ENCODE data around the gene NSUN2. TPM values are rescaled to one million over a fixed set of nuclear protein-coding genes. Genes with fewer than 3 reads are reported as not detected.

Gene NSUN2
- total RNA-seq, 1 donor from 2014 or later, result 78.8 TPM

- DNase-seq (ENCODE audit: low read depth) (no peak), FAIRE-seq (no peak)
- Histone ChIP-seq H3K36me3 (ENCODE audit: insufficient read depth, low read length) (peaks cover 2% of the 10 kb centered on the region), H3K4me1 (ENCODE audit: insufficient read depth, low read length) (no peaks in the 10 kb centered on the region), H3K4me2 (ENCODE audit: low read length) (no peak overlapping the region), H3K9me3 (ENCODE audit: insufficient read depth, low read depth, low read length) (no peaks in the 10 kb centered on the region), H4K20me1 (ENCODE audit: insufficient read depth, low read length) (no peaks in the 10 kb centered on the region), H3K27me3 (ENCODE audit: insufficient read depth, low read length) (no peaks in the 10 kb centered on the region), H3K4me3 (ENCODE audit: insufficient read depth, low read depth, low read length) (no peak overlapping the region), H3K79me2 (ENCODE audit: insufficient read depth, low read length) (no peaks in the 10 kb centered on the region), H3K9ac (ENCODE audit: low read length) (no peak overlapping the region), H3K27ac (ENCODE audit: low read depth, low read length) (no peak overlapping the region), H2AFZ (ENCODE audit: low read depth, low read length) (no peak overlapping the region)
- Mint-ChIP-seq H3K36me3 (ENCODE audit: low read depth, unreplicated experiment) (peaks cover 18% of the 10 kb centered on the region), H3K27ac (ENCODE audit: unreplicated experiment) (no peak overlapping the region), H3K9me3 (ENCODE audit: unreplicated experiment) (no peaks in the 10 kb centered on the region), H3K27me3 (ENCODE audit: low read depth, unreplicated experiment) (no peaks in the 10 kb centered on the region), H3K4me3 (ENCODE audit: unreplicated experiment) (no peak overlapping the region), H3K4me1 (ENCODE audit: low read depth, unreplicated experiment) (no peaks in the 10 kb centered on the region)
- TF ChIP-seq CTCF (IDR thresholded peaks at IDR 0.05; ENCODE audit: insufficient read depth, low read depth, low read length) (no peak), EZH2 (IDR thresholded peaks at IDR 0.05; ENCODE audit: insufficient read depth, low read length) (no peak)
These were observed 34.8 kb upstream of the NSUN2 start for GRCh38 chr5:6667648-6668047.

- Histone ChIP-seq H3K4me3 (ENCODE audit: insufficient read depth, low read depth, low read length) (no peak overlapping the region), H3K27me3 (ENCODE audit: insufficient read depth, low read length) (no peaks in the 10 kb centered on the region), H3K36me3 (ENCODE audit: insufficient read depth, low read length) (peaks cover 2% of the 10 kb centered on the region), H3K9me3 (ENCODE audit: insufficient read depth, low read depth, low read length) (no peaks in the 10 kb centered on the region), H3K79me2 (ENCODE audit: insufficient read depth, low read length) (no peaks in the 10 kb centered on the region), H2AFZ (ENCODE audit: low read depth, low read length) (no peak overlapping the region), H4K20me1 (ENCODE audit: insufficient read depth, low read length) (no peaks in the 10 kb centered on the region), H3K4me2 (ENCODE audit: low read length) (no peak overlapping the region), H3K4me1 (ENCODE audit: insufficient read depth, low read length) (no peaks in the 10 kb centered on the region), H3K9ac (ENCODE audit: low read length) (no peak overlapping the region), H3K27ac (ENCODE audit: low read depth, low read length) (no peak overlapping the region)
- no peaks in the 10 kb centered on the region for H3K27me3 Mint-ChIP-seq (ENCODE audit: low read depth, unreplicated experiment)
- no peak for FAIRE-seq
- DNase-seq (ENCODE audit: low read depth), result no peak
- peaks cover 22% of the 10 kb centered on the region for H3K36me3 Mint-ChIP-seq (ENCODE audit: low read depth, unreplicated experiment)
- no peak overlapping the region for H3K4me3 Mint-ChIP-seq (ENCODE audit: unreplicated experiment)
- no peaks in the 10 kb centered on the region for H3K4me1 Mint-ChIP-seq (ENCODE audit: low read depth, unreplicated experiment)
- no peak overlapping the region for H3K27ac Mint-ChIP-seq (ENCODE audit: unreplicated experiment)
- no peaks in the 10 kb centered on the region for H3K9me3 Mint-ChIP-seq (ENCODE audit: unreplicated experiment)
- TF ChIP-seq CTCF (IDR thresholded peaks at IDR 0.05; ENCODE audit: insufficient read depth, low read depth, low read length), result no peak
- TF ChIP-seq EZH2 (IDR thresholded peaks at IDR 0.05; ENCODE audit: insufficient read depth, low read length), result no peak
These were observed 33.9 kb upstream of the NSUN2 start for GRCh38 chr5:6666762-6667161.

- H3K9me3 Mint-ChIP-seq (ENCODE audit: unreplicated experiment), result peaks cover 6% of the 10 kb centered on the region
- Histone ChIP-seq H3K4me2 (ENCODE audit: low read length) (no peak overlapping the region), H3K9me3 (ENCODE audit: insufficient read depth, low read depth, low read length) (no peaks in the 10 kb centered on the region), H4K20me1 (ENCODE audit: insufficient read depth, low read length) (no peaks in the 10 kb centered on the region), H3K4me1 (ENCODE audit: insufficient read depth, low read length) (no peaks in the 10 kb centered on the region), H2AFZ (ENCODE audit: low read depth, low read length) (no peak overlapping the region), H3K27me3 (ENCODE audit: insufficient read depth, low read length) (no peaks in the 10 kb centered on the region), H3K79me2 (ENCODE audit: insufficient read depth, low read length) (no peaks in the 10 kb centered on the region), H3K4me3 (ENCODE audit: insufficient read depth, low read depth, low read length) (no peak overlapping the region), H3K27ac (ENCODE audit: low read depth, low read length) (no peak overlapping the region), H3K36me3 (ENCODE audit: insufficient read depth, low read length) (peaks cover 15% of the 10 kb centered on the region), H3K9ac (ENCODE audit: low read length) (no peak overlapping the region)
- no peaks in the 10 kb centered on the region for H3K27me3 Mint-ChIP-seq (ENCODE audit: low read depth, unreplicated experiment)
- TF ChIP-seq CTCF (IDR thresholded peaks at IDR 0.05; ENCODE audit: insufficient read depth, low read depth, low read length) (no peak), EZH2 (IDR thresholded peaks at IDR 0.05; ENCODE audit: insufficient read depth, low read length) (no peak)
- H3K4me1 Mint-ChIP-seq (ENCODE audit: low read depth, unreplicated experiment), result no peaks in the 10 kb centered on the region
- no peak for FAIRE-seq
- DNase-seq (ENCODE audit: low read depth), result no peak
- no peak overlapping the region for H3K27ac Mint-ChIP-seq (ENCODE audit: unreplicated experiment)
- H3K4me3 Mint-ChIP-seq (ENCODE audit: unreplicated experiment), result no peak overlapping the region
- peaks cover 43% of the 10 kb centered on the region for H3K36me3 Mint-ChIP-seq (ENCODE audit: low read depth, unreplicated experiment)
These were observed 27.8 kb upstream of the NSUN2 start for GRCh38 chr5:6660688-6661087.
